Fibroblast of lung (primary cell): Measurements from ENCODE around the gene NOM1.

ENCODE experiments used
- CTCF ChIP-seq, 2 donors: IDR thresholded peaks in 1 of 2; conservative IDR thresholded peaks in 1 of 2; 1 replicate in 1 of 2; 2 replicates in 1 of 2; pipeline ENCODE4 v1.5.1; 2011 to 2012; ENCODE audit warnings: low read length in 2 of 2, control low read depth in 1 of 2, inconsistent platforms in 1 of 2, low read depth in 1 of 2, mild to moderate bottlenecking in 1 of 2
- EZH2 ChIP-seq: IDR thresholded peaks from 2 replicates; pipeline ENCODE4 v1.5.1; 2012; ENCODE audit warnings: low read length, control low read depth, mild to moderate bottlenecking; ENCODE audit errors: missing control alignments

DNA sequence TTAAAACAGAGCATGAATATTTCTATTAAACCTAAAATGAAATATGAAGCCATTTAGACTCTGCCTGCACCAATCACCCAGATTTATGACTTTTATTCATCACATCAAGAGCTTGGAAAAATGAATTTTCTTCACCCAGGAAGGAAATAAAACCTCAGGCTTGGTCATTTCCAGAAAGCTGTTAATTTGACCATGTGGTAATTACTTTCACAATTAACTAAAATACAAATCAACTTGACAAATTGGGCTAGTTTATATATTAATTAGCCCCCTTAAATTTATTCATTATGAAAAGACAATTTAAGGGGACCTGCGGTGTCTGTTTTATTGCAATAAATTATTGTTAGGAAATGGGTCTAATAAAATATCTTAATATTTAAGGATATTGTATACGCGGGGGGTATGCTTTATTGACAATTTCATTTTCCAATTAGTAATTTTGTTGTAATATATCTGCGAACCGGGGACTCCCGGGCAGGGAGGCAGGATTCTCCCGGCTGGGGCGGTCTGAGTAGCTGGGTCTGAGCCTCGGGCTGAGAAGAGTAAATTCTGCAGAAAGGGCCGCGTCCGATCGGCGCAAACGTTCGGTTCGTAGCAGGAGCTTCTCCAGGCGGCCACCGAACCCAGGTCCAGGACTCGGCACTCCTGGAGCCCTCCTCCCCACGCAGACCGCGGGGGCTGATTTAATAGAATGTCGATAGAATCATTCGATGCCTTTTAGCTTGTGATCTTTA, 70.4 kb downstream of the NOM1 start:
- TF ChIP-seq CTCF (conservative IDR thresholded peaks at IDR 0.05 in 1 of 2, IDR thresholded peaks at IDR 0.05 in 1 of 2; ENCODE audit: low read depth in 1 of 2, low read length in 2 of 2) = no peak
- peak; percentile 64 for TF ChIP-seq EZH2
